ENCODE results near the gene MT2A.

DNA sequence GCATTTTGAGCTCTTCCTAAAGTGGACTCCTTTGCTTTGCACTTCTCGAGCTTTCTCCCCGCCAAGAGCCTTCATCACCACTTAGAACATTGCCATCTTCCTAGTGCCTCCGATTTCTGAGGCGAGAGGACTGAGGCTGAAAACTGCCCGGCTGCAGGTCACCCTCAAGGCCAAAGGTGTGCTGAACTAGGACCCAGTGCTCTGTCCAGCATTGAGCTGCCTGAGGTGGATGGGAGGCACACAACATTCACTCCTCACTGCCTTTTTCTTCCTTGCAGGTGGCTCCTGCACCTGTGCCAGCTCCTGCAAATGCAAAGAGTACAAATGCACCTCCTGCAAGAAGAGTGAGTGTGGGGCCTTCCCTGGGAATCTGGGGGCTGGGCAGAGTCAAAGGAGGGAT lies 35.4 kb downstream of the MT2A start:
- no peak for TF ChIP-seq NFE2 (CRISPR knock-in tag; IDR thresholded peaks at IDR 0.05)
- no peak for TF ChIP-seq NCOA2 (CRISPR knock-in tag; IDR thresholded peaks at IDR 0.05)
- no peak for TF ChIP-seq EZH2 (conservative IDR thresholded peaks at IDR 0.05; ENCODE audit: low read depth, low read length)
- no peak for TF ChIP-seq MYC (CRISPR knock-in tag; IDR thresholded peaks at IDR 0.05; ENCODE audit: borderline replicate concordance)
- TF ChIP-seq ZNF350 (CRISPR knock-in tag; IDR thresholded peaks at IDR 0.05; ENCODE audit: borderline replicate concordance, low read depth) = no peak
- TF ChIP-seq SMARCC2 (IDR thresholded peaks at IDR 0.05) = no peak
- TF ChIP-seq, protein P1, sequence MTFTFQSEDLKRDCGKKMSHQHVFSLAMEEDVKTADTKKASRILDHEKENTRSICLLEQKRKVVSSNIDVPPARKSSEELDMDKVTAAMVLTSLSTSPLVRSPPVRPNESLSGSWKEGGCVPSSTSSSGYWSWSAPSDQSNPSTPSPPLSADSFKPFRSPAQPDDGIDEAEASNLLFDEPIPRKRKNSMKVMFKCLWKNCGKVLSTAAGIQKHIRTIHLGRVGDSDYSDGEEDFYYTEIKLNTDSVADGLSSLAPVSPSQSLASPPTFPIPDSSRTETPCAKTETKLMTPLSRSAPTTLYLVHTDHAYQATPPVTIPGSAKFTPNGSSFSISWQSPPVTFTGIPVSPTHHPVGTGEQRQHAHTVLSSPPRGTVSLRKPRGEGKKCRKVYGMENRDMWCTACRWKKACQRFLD (CRISPR knock-in tag; IDR thresholded peaks at IDR 0.05; ENCODE audit: borderline replicate concordance) = no peak
- TF ChIP-seq SP2 (CRISPR knock-in tag; IDR thresholded peaks at IDR 0.05) = no peak
- TF ChIP-seq, protein P2, sequence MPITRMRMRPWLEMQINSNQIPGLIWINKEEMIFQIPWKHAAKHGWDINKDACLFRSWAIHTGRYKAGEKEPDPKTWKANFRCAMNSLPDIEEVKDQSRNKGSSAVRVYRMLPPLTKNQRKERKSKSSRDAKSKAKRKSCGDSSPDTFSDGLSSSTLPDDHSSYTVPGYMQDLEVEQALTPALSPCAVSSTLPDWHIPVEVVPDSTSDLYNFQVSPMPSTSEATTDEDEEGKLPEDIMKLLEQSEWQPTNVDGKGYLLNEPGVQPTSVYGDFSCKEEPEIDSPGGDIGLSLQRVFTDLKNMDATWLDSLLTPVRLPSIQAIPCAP (CRISPR knock-in tag; IDR thresholded peaks at IDR 0.05; ENCODE audit: low read depth) = no peak
